SK-N-SH (cell line): Measurements from ENCODE around the gene COPZ1.

Source experiments
- ELF1 ChIP-seq: IDR thresholded peaks from 2 replicates; pipeline ENCODE4 v1.4.0; 2012
- FOXM1 ChIP-seq: IDR thresholded peaks from 2 replicates; pipeline ENCODE4 v1.4.0; 2012; ENCODE audit warnings: low read depth, mild to moderate bottlenecking
- GATA2 ChIP-seq: sonication (generic); formaldehyde crosslinking; IDR thresholded peaks from 2 replicates; pipeline ENCODE4 v1.5.0; 2020; ENCODE audit warnings: mild to moderate bottlenecking, missing genetic modification reagents
- MXI1 ChIP-seq: IDR thresholded peaks from 2 replicates; pipeline ENCODE4 v1.6.1; 2012; ENCODE audit warnings: mild to moderate bottlenecking, low read depth, low read length, improper control_type of control experiment
- RAD21 ChIP-seq: IDR thresholded peaks from 2 replicates; pipeline ENCODE4 v1.6.1; 2012; ENCODE audit warnings: mild to moderate bottlenecking, low read length
- SIN3A ChIP-seq: IDR thresholded peaks from 2 replicates; pipeline ENCODE4 v1.6.1; 2012; ENCODE audit warnings: low read depth, mild to moderate bottlenecking, low read length, moderate library complexity, borderline replicate concordance
- TCF12 ChIP-seq: IDR thresholded peaks from 2 replicates; pipeline ENCODE4 v1.4.0; 2012
- USF2 ChIP-seq: fragments of 150-350 bp; IDR thresholded peaks from 2 replicates; pipeline ENCODE4 v1.6.1; 2017; ENCODE audit warnings: antibody characterized with exemption, low read length, low read depth, borderline replicate concordance
- TF ChIP-seq, protein P1 (sequence below): fragments of 200-600 bp; sonication (generic); IDR thresholded peaks from 2 replicates; pipeline ENCODE4 v1.6.1; 2017; ENCODE audit warnings: antibody characterized with exemption, mild to moderate bottlenecking, moderate library complexity

DNA sequence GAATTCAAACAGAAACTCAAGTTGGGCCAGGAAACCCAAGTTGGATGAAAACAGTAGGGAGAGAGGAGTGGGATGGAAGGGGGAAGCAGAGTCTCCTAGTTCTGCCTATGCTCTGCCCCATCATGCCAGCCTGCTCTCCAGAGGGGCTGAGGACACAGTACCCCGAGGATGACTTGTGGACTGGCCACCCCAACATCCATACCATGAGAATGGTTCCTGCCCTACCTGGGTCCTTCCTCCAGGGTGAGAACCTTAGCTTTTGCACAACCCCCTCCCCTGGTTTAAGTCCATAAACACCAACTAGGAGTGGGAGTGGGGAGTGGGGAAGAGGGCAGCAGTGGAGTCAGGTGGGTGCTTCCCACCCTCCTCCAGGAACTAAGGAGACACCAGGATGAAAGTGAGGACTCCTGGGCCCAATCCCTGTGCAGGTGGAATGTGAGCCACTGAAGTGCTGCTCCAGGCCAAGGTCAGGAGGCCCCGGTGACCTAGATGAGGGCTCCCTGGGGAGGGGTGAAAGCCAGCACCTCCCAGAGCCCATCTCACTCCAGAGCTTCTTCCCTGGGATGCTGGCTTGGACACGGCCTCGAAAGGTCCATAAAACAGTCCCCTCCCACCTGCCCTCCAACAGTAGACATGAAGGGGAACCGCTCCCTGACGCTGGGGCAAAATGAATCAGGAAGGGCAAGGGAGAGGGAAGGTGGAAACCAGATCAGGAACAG lies 53.0 kb downstream of the COPZ1 start:
- TF ChIP-seq, protein P1, sequence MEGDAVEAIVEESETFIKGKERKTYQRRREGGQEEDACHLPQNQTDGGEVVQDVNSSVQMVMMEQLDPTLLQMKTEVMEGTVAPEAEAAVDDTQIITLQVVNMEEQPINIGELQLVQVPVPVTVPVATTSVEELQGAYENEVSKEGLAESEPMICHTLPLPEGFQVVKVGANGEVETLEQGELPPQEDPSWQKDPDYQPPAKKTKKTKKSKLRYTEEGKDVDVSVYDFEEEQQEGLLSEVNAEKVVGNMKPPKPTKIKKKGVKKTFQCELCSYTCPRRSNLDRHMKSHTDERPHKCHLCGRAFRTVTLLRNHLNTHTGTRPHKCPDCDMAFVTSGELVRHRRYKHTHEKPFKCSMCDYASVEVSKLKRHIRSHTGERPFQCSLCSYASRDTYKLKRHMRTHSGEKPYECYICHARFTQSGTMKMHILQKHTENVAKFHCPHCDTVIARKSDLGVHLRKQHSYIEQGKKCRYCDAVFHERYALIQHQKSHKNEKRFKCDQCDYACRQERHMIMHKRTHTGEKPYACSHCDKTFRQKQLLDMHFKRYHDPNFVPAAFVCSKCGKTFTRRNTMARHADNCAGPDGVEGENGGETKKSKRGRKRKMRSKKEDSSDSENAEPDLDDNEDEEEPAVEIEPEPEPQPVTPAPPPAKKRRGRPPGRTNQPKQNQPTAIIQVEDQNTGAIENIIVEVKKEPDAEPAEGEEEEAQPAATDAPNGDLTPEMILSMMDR, result no peak
- TF ChIP-seq FOXM1 (no peak), GATA2 (no peak), ELF1 (no peak), TCF12 (no peak), RAD21 (no peak), MXI1 (no peak), SIN3A (no peak), USF2 (no peak)
